GM23248 (cell line): Measurements from ENCODE around the gene MEGF9.

Experiments used
- EZH2 ChIP-seq: fragments of 200-600 bp; sonication (generic); IDR thresholded peaks from 2 replicates; pipeline ENCODE4 v1.6.1; 2018; ENCODE audit warnings: antibody characterized with exemption, mild to moderate bottlenecking; ENCODE audit not compliant: insufficient read depth, poor library complexity, severe bottlenecking
- EZH2phosphoT487 ChIP-seq: fragments of 200-600 bp; sonication (generic); IDR thresholded peaks from 2 replicates; pipeline ENCODE4 v1.6.1; 2018; ENCODE audit warnings: antibody characterized with exemption, moderate library complexity, mild to moderate bottlenecking, low read depth; ENCODE audit not compliant: insufficient read depth

- TF ChIP-seq EZH2 (no peak), EZH2phosphoT487 (no peak)
Observed at GRCh38 chr9:120713257-120714087, 798 bp downstream of the MEGF9 start.
